HL-60 (cell line): Measurements from ENCODE around the gene TRERF1.

Source experiments
- DNase-seq, 2 experiments: peaks; one replicate each; pipeline ENCODE4 v3.0.0-alpha.2; 2010 to 2020; ENCODE audit warnings: low read depth in 1 of 2, low spot score in 1 of 2
- H3K27ac ChIP-seq: fragments of 250-450 bp; sonication (Bioruptor Pico); replicated peaks from 2 replicates; pipeline ENCODE4 v1.5.1; 2020; ENCODE audit warnings: mild to moderate bottlenecking, moderate library complexity
- H3K27me3 ChIP-seq: fragments of 250-450 bp; sonication (Bioruptor Pico); 2 replicates; pipeline ENCODE4 v1.5.1; 2021; ENCODE audit warnings: mild to moderate bottlenecking, moderate library complexity; ENCODE audit not compliant: insufficient read depth, poor library complexity, severe bottlenecking
- H3K4me3 ChIP-seq: replicated peaks from 2 replicates; pipeline ENCODE4 v1.5.1; 2011; ENCODE audit warnings: mild to moderate bottlenecking, control low read depth, low read length; ENCODE audit not compliant: insufficient read depth
- CTCF ChIP-seq: IDR thresholded peaks from one replicate; pipeline ENCODE4 v1.5.1; 2011; ENCODE audit warnings: low read length, control low read depth, inconsistent platforms; ENCODE audit not compliant: insufficient read depth
- GABPA ChIP-seq: IDR thresholded peaks from 2 replicates; pipeline ENCODE4 v1.6.1; 2012; ENCODE audit warnings: low read depth
- POLR2AphosphoS5 ChIP-seq: IDR thresholded peaks from 2 replicates; pipeline ENCODE4 v1.6.1; 2012; ENCODE audit warnings: low read depth
- REST ChIP-seq: IDR thresholded peaks from 2 replicates; pipeline ENCODE4 v1.6.1; 2012; ENCODE audit warnings: low read depth; ENCODE audit not compliant: insufficient replicate concordance
- SPI1 ChIP-seq: IDR thresholded peaks from 2 replicates; pipeline ENCODE4 v1.6.1; 2012; ENCODE audit warnings: low read depth, mild to moderate bottlenecking, borderline replicate concordance

Gene TRERF1

GRCh38 chr6:42225029-42225339 lies 226.7 kb downstream of the TRERF1 start:
- no peak overlapping the region for H3K27ac ChIP-seq
- no peaks in the 10 kb centered on the region for H3K27me3 ChIP-seq
- H3K4me3 ChIP-seq = no peak overlapping the region
- no peak for DNase-seq
- no peak for TF ChIP-seq CTCF
- no peak for TF ChIP-seq REST

- no peak for TF ChIP-seq POLR2AphosphoS5
- no peak for TF ChIP-seq CTCF
- TF ChIP-seq REST = no peak
- TF ChIP-seq GABPA = no peak
- TF ChIP-seq SPI1 = no peak
- no peaks in the 10 kb centered on the region for H3K27me3 ChIP-seq
- no peak for DNase-seq
- H3K4me3 ChIP-seq = no peak overlapping the region
- no peak overlapping the region for H3K27ac ChIP-seq
Measured at GRCh38 chr6:42224222-42225028, 227.3 kb downstream of the TRERF1 start.

GRCh38 chr6:42222448-42222847 lies 229.3 kb downstream of the TRERF1 start:
- no peak for DNase-seq
- no peaks in the 10 kb centered on the region for H3K27me3 ChIP-seq
- H3K27ac ChIP-seq = no peak overlapping the region

More at GRCh38 chr6:42222448-42222847, 229.3 kb downstream of the TRERF1 start:
- H3K4me3 ChIP-seq = no peak overlapping the region
- no peak for TF ChIP-seq POLR2AphosphoS5
- no peak for TF ChIP-seq SPI1
- no peak for TF ChIP-seq GABPA
- no peak for TF ChIP-seq CTCF
- TF ChIP-seq REST = no peak
